Fibroblast of skin of right quadriceps (primary cell): ENCODE measurements around the gene ARFGEF3.
"Not testable (repeated sequence)": the region's sequence is repeated elsewhere in the genome, so short reads cannot be mapped to it uniquely, and the experiment has no call there.

Experiments
- DNase-seq: peaks from one replicate; pipeline ENCODE4 v3.0.0-alpha.2; 2013

Gene ARFGEF3

GRCh38 chr6:138161338-138162110 lies at the start of gene ARFGEF3:
TSS of gene ARFGEF3 (plus strand) at chr6:138161939. CDS start at chr6:138162087, 148 bp downstream.
- peak; percentile 28 for DNase-seq

- DNase-seq = no peak
Observed at GRCh38 chr6:138113588-138114210, 48.0 kb upstream of the ARFGEF3 start.

GRCh38 chr6:138115201-138115600 lies 46.5 kb upstream of the ARFGEF3 start:
- DNase-seq = no peak

- peak; percentile 57 for DNase-seq
Observed at GRCh38 chr6:138115877-138116660, 45.7 kb upstream of the ARFGEF3 start.

- no peak for DNase-seq
Observed at GRCh38 chr6:138116661-138116999, 45.1 kb upstream of the ARFGEF3 start.

- no peak for DNase-seq
Observed at GRCh38 chr6:138117376-138117914, 44.3 kb upstream of the ARFGEF3 start.

GRCh38 chr6:138119229-138119628 lies 42.5 kb upstream of the ARFGEF3 start:
- not testable (repeated sequence) for DNase-seq

GRCh38 chr6:138119976-138120375 lies 41.8 kb upstream of the ARFGEF3 start:
- DNase-seq = no peak

- no peak for DNase-seq
Observed at GRCh38 chr6:138124096-138124495, 37.6 kb upstream of the ARFGEF3 start.

- DNase-seq = no peak
Observed at GRCh38 chr6:138128096-138128495, 33.6 kb upstream of the ARFGEF3 start.

- DNase-seq = no peak
Observed at GRCh38 chr6:138129190-138129589, 32.5 kb upstream of the ARFGEF3 start.

GRCh38 chr6:138142806-138143205 lies 18.9 kb upstream of the ARFGEF3 start:
- no peak for DNase-seq

GRCh38 chr6:138145402-138145801 lies 16.3 kb upstream of the ARFGEF3 start:
- no peak for DNase-seq

- DNase-seq = no peak
Observed at GRCh38 chr6:138146544-138146943, 15.2 kb upstream of the ARFGEF3 start.

- DNase-seq = no peak
Observed at GRCh38 chr6:138155443-138155842, 6.3 kb upstream of the ARFGEF3 start.

GRCh38 chr6:138157986-138158638 lies 3.6 kb upstream of the ARFGEF3 start:
- DNase-seq = no peak

GRCh38 chr6:138159246-138159645 lies 2.5 kb upstream of the ARFGEF3 start:
- no peak for DNase-seq

GRCh38 chr6:138160329-138161087 lies 1.2 kb upstream of the ARFGEF3 start:
- DNase-seq = no peak

- no peak for DNase-seq
Observed at GRCh38 chr6:138161088-138161337, 726 bp upstream of the ARFGEF3 start.

GRCh38 chr6:138162111-138162954 lies 594 bp downstream of the ARFGEF3 start:
- DNase-seq = no peak

- DNase-seq = no peak
Observed at GRCh38 chr6:138162955-138163575, 1.3 kb downstream of the ARFGEF3 start.
